GM10266 (cell line): ENCODE results near the gene GSKIP.
"Not testable (repeated sequence)": the region's sequence is repeated elsewhere in the genome, so short reads cannot be mapped to it uniquely, and the experiment has no call there.

Source experiments
- DNase-seq: peaks from one replicate; pipeline ENCODE4 v3.0.0; 2012; ENCODE audit errors: extremely low spot score
- TF ChIP-seq, protein P1 (sequence below): IDR thresholded peaks from 2 replicates; pipeline ENCODE4 v1.5.1; 2012; ENCODE audit warnings: mild to moderate bottlenecking, low read depth; ENCODE audit not compliant: control insufficient read depth, insufficient read depth; ENCODE audit errors: missing control alignments

The GSKIP gene

DNA sequence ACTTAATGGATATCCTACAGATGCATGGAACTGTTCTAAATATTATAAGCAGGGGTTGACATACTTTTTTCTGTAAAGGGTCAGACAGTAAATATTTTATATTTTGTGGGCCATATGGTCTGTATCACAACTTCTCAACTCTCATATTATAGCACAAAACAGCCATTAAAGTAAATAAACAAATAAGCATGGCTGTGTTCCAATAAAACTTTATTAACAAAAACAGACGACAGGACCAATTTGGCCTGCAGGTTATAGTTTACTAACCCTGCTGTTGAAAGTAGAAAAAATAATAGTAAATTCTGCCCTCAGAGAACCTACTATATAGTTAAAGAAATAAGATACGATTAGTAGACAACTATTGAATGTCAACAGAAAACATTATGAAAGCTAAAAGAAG, 17.7 kb upstream of the GSKIP start:
- no peak for DNase-seq
- TF ChIP-seq, protein P1, sequence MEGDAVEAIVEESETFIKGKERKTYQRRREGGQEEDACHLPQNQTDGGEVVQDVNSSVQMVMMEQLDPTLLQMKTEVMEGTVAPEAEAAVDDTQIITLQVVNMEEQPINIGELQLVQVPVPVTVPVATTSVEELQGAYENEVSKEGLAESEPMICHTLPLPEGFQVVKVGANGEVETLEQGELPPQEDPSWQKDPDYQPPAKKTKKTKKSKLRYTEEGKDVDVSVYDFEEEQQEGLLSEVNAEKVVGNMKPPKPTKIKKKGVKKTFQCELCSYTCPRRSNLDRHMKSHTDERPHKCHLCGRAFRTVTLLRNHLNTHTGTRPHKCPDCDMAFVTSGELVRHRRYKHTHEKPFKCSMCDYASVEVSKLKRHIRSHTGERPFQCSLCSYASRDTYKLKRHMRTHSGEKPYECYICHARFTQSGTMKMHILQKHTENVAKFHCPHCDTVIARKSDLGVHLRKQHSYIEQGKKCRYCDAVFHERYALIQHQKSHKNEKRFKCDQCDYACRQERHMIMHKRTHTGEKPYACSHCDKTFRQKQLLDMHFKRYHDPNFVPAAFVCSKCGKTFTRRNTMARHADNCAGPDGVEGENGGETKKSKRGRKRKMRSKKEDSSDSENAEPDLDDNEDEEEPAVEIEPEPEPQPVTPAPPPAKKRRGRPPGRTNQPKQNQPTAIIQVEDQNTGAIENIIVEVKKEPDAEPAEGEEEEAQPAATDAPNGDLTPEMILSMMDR: no peak

DNA sequence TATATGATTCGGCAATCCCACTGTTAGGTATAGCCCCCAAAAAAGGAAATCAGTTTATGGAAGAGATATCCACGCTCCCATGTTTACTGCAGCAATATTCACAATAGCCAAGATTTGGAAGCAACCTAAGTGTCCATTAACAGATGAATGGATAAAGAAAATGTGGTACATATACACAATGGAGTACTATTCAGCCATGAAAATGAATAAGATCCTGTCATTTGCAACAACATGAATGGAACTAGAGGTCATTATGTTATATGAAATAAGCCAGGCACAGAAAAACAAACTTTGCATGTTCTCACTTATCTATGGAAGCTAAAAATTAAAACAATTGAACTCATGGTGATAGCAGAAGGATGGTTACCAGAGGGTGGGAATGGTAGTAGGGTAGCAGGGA, 15.4 kb upstream of the GSKIP start:
- not testable (repeated sequence) for DNase-seq

DNA sequence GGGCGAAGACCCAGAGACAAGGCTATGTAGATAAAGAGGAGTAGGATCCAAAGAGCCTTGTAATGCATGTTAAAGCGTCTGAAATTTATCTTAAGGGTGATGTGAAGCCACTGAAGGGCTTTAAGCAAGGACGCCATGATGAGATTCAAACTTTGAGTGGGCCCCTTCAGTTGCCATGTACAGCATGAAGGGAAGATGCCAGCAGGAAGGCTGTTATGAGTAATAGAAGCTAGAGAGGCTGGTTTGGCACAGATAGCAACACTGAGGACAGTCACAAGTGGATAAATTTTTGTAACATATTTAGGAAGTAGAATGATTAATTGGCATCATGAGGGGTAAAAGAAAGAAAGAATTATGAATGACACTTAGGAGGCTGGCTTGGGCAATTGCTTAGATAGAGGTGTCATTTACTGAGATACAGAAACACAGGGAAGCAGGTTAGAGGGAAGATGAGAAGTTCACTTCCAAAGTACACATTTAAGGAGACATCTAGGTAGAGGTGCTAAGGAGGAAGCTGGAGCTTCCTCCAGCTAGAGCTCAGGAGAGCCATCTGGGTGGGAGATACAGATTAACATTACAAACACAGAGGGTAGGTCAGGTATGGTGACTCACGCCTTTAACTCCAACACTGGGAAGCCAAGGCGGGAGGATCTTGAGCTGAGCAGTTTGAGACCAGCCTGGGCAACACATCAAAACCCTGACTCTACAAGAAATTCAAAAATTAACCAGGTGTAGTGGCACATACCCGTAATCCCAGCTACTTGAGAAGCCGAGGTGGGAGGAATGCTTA, 13.8 kb upstream of the GSKIP start:
- TF ChIP-seq, protein P1: no peak
- DNase-seq: no peak

DNA sequence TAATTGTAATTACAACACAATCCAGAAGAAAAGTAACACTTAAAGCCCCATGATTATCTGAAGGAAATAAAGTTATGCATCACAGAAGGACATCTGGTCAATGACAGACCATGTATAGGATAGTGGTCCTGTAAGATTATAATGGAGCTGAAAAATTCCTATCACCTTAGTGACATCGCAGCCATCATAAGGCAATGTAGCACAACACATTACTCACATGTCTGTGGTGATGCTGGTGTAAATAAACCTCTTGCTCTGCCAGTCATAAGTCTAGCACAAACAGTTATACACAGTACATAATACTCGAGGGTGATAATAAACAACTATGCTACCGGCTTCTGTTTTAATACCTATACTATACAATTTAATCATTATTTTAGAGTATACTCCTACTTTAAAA, 11.3 kb upstream of the GSKIP start:
- TF ChIP-seq, protein P1: no peak
- DNase-seq: no peak

DNA sequence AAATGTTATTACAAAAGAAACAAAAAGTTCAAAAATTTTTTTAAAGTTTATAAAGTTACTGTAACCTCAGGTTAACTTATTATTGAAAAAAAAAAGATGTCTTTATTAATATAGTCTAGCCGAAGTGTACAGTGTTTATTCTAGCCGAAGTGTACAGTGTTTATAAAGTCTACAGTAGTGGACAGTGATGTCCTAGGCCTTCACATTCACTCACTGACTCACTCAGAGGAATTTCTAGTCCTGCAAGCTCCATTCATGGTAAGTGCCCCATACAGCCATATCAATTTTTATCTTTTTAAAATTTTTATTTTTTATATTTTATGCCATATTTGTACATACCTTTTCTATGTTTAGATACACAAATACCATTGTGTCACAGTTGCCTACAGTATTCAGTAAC, 10.6 kb upstream of the GSKIP start:
- TF ChIP-seq, protein P1: no peak

DNA sequence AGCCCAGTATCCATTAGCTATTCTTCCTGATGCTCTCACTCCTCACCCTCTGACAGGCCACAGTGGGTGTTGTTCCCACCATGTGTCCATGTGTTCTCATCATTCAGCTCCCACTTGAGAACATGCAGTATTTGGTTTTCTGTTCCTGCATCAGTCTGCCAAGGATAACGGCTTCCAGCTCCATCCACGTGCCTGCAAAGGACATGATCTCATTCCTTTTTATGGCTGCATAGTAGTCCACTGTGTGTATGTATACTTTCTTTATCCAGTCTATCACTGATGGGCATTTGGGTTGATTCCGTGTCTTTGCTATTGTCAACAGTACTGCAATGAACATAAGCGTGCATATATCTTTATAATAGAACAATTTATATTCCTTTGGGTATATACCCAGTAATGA, 9.1 kb upstream of the GSKIP start:
- TF ChIP-seq, protein P1: no peak
- DNase-seq: no peak

More for the DNA sequence above, 10.6 kb upstream of the GSKIP start:
- no peak for DNase-seq

DNA sequence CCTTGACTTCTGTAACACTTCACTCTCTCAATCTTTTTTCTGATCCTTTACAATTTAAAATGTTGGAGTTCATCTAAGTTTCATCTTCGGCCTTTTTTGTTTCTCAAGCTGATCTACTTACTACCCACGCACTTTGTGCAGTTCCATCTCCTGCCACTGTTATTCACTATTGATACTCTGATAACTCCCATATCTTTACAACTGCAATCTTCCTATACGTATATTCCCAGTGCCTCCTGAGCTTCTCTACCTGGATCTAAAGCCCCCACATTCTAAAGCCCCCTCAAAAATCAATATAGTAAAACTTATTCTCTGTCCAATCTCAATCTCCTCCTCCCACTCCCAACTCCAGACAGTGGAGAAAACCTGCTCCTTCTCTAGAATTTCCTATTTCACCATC, 6.1 kb upstream of the GSKIP start:
- TF ChIP-seq, protein P1: no peak
- DNase-seq: no peak

DNA sequence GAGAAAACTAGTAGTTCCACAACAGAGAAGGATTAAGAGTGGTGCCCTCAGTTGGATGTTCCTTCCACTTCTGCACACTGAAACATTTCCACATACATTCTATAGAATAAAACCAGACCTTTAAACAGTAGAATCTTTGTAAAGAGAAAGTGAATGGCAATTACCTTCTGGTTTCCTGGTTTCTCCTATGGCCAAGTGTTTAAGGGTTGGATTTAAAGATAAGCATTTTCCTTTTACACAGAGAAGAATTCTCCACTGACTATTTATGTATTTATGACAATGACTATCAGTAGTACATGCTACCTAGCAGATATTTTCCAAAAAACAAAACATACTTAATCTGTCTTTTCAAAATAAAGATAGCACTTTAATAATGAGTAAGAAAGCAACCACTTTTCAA, 3.4 kb upstream of the GSKIP start:
- no peak for DNase-seq
- TF ChIP-seq, protein P1: no peak
